Measurements from ENCODE around the gene HVCN1.
"Not testable (repeated sequence)": the region's sequence is repeated elsewhere in the genome, so short reads cannot be mapped to it uniquely, and the experiment has no call there.

Gene HVCN1

GRCh38 chr12:110668480-110669192, 20.3 kb downstream of the HVCN1 start:
- DNase-seq (ENCODE audit: low read depth, low spot score), result no peak

DNA sequence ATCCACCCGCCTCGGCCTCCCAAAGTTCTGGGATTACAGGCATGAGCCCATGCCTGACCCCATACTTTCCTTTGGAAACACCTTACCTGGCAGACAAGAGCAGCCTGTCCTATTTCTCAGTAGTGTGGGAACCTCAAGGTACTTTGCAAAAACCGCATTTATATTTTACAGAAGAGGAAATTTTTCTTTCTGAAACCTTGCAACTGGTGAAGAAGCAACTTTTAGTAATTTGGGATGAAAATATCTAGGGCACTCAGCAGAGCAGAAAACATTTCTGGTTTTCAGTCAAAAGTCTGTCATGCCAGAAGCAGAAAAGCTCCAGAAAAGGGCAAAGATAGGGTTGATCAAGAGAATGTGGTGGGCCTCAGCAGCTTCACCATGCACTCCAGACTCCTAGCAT, 21.2 kb downstream of the HVCN1 start:
- DNase-seq (ENCODE audit: low read depth, low spot score), result no peak

GRCh38 chr12:110666892-110667291, 22.0 kb downstream of the HVCN1 start:
- no peak for DNase-seq (ENCODE audit: low read depth, low spot score)

DNA sequence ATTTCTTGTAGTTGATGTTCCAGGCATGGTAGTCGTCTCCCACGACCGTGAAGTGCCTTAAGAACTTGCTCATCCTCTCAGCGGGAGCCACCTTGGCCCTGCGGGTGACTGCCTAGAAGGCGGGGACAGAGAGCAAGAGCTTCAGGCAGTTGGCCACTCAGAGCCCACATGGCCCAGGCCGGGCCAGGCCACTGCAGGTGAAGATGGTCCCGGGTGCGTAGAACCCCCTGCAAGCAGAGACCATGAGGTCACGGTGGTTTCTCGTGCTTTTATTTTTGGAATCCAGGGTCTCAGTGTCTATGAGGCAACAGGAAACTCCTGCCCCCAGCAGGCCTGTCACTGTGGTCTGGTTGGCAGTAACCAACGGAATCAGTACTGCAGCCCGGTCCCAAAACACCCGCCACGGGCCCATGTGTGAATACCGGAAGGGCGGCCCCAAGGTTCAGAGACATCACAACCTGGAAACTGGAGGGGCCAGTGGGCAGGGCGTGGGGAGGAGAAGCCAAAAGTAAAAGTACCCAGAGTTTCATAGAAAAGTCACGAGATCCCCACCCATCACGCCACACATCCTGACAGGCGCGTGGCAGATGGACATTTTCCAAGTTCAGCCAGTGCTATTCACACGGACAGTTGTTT, 27.5 kb downstream of the HVCN1 start:
- no peak for DNase-seq (ENCODE audit: low read depth, low spot score)

- no peak for DNase-seq (ENCODE audit: low read depth, low spot score)
These were observed 30.0 kb downstream of the HVCN1 start for GRCh38 chr12:110658878-110659277.

- DNase-seq (ENCODE audit: low read depth, low spot score), result no peak
These were observed 30.7 kb downstream of the HVCN1 start for GRCh38 chr12:110658242-110658641.

DNA sequence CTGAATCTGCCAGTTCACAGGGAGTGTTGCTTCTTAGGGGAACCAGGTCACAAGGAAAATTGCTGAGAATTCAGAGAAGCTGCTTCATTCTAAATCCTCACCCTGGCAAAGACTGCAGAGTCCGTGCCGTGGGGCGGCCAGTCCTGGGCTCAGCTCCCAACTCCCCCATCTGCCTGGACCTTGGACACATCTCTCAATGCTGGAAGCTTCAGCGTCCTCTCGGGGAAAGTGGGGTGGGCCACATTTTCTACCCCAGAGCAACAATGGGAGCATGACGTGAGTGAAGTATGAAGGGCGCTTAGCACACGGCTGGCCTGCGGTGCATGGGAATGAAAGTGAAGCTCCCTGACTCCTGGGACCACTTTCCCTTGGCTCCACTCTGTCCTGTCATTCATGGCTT, 31.2 kb downstream of the HVCN1 start:
- DNase-seq (ENCODE audit: low read depth, low spot score), result no peak

GRCh38 chr12:110656071-110656655, 32.8 kb downstream of the HVCN1 start:
- DNase-seq (ENCODE audit: low read depth, low spot score), result no peak

DNA sequence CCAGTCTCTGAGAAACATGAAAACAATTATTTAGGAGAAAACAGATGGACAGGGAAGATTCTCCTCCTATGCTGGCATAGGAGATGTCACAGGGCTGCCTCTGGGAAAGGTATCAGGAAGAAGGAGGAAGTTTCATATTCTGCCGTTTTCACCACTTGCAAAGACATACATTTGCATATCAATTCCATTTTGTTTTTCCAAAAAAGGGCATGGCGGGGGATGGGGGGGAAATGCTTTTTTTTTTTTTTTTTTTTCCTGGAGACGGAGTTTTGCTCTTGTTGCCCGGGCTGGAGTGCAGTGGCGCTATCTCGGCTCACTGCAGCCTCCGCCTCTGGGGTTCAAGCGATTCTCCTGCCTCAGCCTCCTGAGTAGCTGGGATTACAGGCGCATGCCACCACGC, 34.7 kb downstream of the HVCN1 start:
- DNase-seq (ENCODE audit: low read depth, low spot score), result not testable (repeated sequence)

- DNase-seq (ENCODE audit: low read depth, low spot score), result no peak
These were observed 39.5 kb downstream of the HVCN1 start for GRCh38 chr12:110649341-110649847.

- DNase-seq (ENCODE audit: low read depth, low spot score), result no peak
These were observed 41.3 kb downstream of the HVCN1 start for GRCh38 chr12:110647631-110648040.

GRCh38 chr12:110641521-110641920, 47.4 kb downstream of the HVCN1 start:
- DNase-seq (ENCODE audit: low read depth, low spot score), result no peak

DNA sequence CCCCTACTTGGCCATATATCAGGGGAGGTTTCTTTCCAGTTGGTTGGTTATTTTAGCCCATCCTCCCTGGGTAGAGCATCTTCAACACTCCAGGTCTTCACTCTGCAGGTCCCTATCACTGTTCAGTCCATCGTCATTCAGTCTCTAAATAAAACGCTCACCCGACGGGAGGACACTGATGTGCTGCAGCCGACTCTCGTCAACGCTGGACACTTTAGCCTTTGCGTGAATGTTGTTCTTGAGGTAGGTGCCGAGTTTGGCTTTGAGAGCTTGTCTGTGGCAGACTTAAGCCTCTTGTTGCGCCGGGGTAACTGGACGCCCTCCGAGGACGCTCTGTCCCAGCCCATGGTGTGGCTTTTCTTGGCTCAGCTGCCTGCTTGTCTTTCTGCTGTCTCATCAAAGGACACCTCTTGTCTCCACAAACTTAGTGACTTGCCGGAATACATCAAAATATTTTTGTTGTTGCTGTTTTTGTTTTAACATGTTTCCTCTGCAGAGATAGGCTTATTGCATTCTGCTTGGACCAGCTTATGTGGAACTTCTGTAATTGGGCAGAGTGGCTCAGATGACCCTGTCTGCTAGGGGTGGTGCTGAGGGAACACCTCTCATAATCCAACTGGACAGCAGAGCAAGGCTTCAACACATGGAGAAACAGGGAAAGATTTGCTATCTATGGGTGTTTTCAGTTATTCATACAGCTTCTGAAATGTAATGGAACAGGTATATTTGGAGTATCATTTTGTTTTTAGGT, 48.5 kb downstream of the HVCN1 start:
- no peak for DNase-seq (ENCODE audit: low read depth, low spot score)

- DNase-seq (ENCODE audit: low read depth, low spot score), result no peak
These were observed 49.4 kb downstream of the HVCN1 start for GRCh38 chr12:110639336-110640141.

- DNase-seq (ENCODE audit: low read depth, low spot score), result no peak
These were observed 50.1 kb downstream of the HVCN1 start for GRCh38 chr12:110638796-110639195.

DNA sequence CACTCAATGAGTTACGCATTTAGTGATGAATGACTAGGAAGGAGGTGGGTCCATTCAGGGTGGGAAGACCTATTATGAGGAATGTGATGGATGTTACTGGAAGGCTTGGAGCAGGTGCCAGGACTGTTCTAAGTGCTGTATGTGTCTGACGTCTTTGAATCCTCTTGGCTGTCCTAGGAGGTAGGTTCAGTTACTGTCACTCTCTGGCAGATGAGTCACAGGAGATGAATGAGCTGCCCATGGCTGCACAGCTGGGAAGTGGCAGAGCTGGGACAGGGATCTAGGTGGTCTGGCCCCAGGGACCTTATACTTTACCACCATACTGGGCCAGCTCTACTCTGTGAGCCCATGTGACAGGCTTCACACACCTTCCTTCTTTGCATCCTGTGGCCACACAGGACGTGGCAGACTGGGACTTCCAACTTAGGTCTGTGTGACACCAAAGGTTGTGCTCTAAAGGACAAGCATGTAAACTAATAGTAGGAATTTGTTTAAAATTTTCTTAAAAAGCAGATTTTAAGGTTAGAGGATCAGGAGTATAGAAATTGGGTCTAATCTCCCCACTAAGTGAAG, 51.0 kb downstream of the HVCN1 start:
- no peak for DNase-seq (ENCODE audit: low read depth, low spot score)

DNA sequence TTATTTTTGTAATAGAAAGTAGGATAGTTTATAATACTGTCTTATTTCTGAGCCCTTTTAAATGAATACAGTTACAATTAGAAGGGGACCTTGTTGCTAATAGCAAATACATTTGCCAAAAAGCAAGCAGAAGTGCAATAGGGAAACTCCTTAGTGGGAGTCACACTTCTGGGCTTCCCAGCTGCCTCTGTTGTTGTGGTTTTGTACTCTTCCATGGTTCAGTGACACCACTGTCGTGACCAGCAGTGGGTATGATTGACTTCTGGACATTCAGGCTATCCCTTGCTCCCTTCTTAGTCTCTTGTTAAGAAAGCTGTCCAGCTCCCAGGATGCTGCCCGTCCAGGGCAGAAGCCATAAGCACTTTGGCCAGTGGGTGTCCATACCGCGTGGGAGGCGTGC, 52.4 kb downstream of the HVCN1 start:
- DNase-seq (ENCODE audit: low read depth, low spot score), result no peak

DNA sequence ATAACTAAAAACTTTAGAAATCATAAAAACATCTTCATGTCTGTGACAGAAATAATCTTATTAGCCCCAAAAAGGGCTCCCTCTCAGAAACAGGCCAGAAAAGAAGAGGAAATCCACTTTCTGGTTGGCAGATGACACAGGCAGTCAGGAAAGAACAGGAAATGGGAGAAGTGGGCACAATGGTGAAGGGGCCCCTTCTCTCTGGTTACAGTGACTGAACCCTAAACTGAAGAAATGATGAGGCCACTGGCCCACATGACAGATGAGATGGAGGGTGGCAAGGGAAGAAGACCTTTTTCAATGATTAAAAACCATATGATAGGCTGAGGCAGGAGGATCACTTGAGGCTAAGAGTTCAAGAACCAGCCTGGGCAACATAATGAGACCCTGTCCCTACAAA, 53.9 kb downstream of the HVCN1 start:
- DNase-seq (ENCODE audit: low read depth, low spot score), result no peak

- no peak for DNase-seq (ENCODE audit: low read depth, low spot score)
These were observed 61.3 kb downstream of the HVCN1 start for GRCh38 chr12:110627500-110628195.

DNA sequence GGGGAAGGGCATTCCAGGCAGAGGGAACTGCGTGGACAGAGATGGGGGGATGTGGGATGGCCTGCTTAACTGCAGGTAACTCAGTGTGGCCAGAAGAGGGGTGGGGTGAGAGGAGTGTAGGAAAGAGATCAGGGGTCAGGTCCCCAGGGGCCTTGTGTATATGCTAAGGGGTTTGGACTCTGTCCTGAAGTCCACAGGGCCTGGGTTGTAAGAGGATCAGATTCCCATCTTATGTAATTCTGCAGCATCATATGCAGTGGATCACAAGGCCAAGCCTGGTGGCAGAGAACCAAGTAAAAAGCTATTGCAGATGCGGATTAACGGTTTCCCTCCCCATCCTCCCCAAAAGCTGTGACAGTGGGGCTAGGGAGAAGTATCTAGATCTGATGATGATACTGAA, 66.3 kb downstream of the HVCN1 start:
- DNase-seq (ENCODE audit: low read depth, low spot score), result no peak

Measured in activated CD4-positive, CD25-positive, alpha-beta regulatory T cell treated with anti-CD3 and anti-CD28 coated beads, Interleukin-2, amount 50 U/mL, for 16 hours (primary cell).